NT2/D1 (cell line): ENCODE measurements around the gene KIAA0930.

Experiments
- SUZ12 ChIP-seq: IDR thresholded peaks from 2 replicates; pipeline ENCODE4 v1.6.1; 2011; ENCODE audit not compliant: insufficient read length, insufficient read depth; ENCODE audit errors: extremely low read depth
- YY1 ChIP-seq: IDR thresholded peaks from 2 replicates; pipeline ENCODE4 v1.6.1; 2011; ENCODE audit not compliant: insufficient read length, insufficient read depth

- TF ChIP-seq YY1 (no peak), SUZ12 (no peak)
Measured at GRCh38 chr22:45201678-45202332, 38.9 kb downstream of the KIAA0930 start.
